ENCODE data around the gene FBN2. TPM values are rescaled to one million over a fixed set of nuclear protein-coding genes. Genes with fewer than 3 reads are reported as not detected.

The FBN2 gene
- total and polyA plus RNA-seq, 8 donors, result 2.7 to 64.3 (median 54.3) TPM

DNA sequence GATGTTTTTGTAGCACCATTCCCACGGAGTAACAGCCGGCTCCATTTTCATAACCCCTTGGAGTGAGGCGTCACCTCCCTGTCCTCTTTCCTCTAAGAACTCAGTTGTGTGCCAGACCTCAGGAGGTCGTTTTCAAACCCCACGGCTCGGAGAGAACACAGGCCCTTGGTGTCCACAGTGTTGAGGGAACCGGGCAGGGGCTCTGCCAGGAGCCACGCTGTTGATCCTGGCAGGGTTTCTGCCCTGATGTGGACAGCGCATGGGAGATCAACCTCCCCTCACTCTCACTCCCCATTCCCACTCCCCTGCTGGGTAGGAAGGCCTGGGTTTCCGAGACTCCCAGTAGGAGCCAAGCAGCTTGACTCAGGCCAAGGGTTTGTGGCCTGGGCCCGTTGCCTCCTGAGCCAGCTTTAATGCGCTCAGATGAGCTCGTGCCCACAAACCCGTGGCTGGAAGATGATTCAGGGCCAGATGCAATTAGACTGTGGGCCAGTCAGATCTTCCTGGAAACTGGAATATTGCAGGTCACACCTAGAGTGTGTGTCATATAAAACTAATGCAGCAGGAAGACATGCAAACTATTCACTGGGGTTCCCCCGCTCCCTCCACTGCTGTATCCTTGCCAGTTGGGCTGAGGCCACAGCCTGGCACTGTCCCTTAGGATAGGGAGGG lies 321.0 kb downstream of the FBN2 start:
- H3K4me3 ChIP-seq, result no peak overlapping the region
- ATAC-seq, result peak; percentile 35

DNA sequence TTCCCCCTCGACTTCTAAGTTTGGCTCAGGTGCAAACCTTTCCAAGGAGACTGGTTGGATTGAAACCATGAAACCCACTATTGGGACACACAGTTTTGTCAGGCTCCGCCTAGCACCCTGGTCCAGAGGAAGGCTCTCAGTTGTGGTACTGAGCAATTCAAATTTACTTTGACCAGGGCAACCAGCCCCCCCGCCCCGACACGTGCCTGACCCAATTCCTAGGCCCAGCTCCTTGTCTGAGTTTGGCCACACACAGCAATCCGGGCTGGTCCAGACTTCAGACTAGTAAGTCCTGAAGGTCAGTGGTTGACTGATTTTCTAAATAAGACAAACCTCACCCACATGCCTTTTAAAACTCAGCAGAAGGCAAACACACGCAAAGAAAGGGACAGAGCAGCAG lies 321.8 kb downstream of the FBN2 start:
- TF ChIP-seq, protein P1, sequence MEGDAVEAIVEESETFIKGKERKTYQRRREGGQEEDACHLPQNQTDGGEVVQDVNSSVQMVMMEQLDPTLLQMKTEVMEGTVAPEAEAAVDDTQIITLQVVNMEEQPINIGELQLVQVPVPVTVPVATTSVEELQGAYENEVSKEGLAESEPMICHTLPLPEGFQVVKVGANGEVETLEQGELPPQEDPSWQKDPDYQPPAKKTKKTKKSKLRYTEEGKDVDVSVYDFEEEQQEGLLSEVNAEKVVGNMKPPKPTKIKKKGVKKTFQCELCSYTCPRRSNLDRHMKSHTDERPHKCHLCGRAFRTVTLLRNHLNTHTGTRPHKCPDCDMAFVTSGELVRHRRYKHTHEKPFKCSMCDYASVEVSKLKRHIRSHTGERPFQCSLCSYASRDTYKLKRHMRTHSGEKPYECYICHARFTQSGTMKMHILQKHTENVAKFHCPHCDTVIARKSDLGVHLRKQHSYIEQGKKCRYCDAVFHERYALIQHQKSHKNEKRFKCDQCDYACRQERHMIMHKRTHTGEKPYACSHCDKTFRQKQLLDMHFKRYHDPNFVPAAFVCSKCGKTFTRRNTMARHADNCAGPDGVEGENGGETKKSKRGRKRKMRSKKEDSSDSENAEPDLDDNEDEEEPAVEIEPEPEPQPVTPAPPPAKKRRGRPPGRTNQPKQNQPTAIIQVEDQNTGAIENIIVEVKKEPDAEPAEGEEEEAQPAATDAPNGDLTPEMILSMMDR (IDR thresholded peaks at IDR 0.05), result no peak
- intact Hi-C loops (cut with DNase I), result no loop called here
- no peaks in the 10 kb centered on the region for H3K9me3 ChIP-seq
- no peak overlapping the region for H3K4me3 ChIP-seq
- H3K27ac ChIP-seq, result no peak overlapping the region
- DNase-seq, result no peak
- H3K36me3 ChIP-seq, result no peaks in the 10 kb centered on the region
- ATAC-seq, result no peak
- no peaks in the 10 kb centered on the region for H3K27me3 ChIP-seq
- H3K4me1 ChIP-seq, result no peaks in the 10 kb centered on the region

More for the DNA sequence above, 321.0 kb downstream of the FBN2 start:
- H3K27me3 ChIP-seq, result no peaks in the 10 kb centered on the region
- TF ChIP-seq, protein P1 (IDR thresholded peaks at IDR 0.05), result no peak
- H3K27ac ChIP-seq, result no peak overlapping the region
- DNase-seq, result no peak
- H3K36me3 ChIP-seq, result no peaks in the 10 kb centered on the region
- intact Hi-C loops (cut with DNase I), result no loop called here
- no peaks in the 10 kb centered on the region for H3K9me3 ChIP-seq
- H3K4me1 ChIP-seq, result no peaks in the 10 kb centered on the region

DNA sequence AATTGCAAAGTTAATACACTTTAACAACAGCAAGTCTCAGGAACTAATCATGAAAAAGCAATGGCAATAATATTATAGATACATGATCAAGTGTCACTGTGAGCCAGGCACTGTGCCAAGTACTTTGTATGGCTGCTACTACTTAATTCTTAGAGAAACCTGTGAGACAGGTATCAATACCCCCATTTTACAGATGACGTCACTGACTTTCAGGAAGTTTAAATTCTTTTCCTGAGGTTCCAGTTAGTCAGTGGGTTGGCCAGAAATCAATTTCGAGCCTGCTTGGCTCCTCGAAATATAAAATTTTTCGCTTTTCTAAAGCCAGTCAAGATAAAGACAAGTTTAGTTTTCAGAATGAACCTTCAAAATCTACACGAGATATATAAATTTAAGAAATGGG lies 324.2 kb downstream of the FBN2 start:
- TF ChIP-seq, protein P1 (IDR thresholded peaks at IDR 0.05), result no peak
- H3K9me3 ChIP-seq, result no peaks in the 10 kb centered on the region
- H3K4me1 ChIP-seq, result no peaks in the 10 kb centered on the region
- no peaks in the 10 kb centered on the region for H3K27me3 ChIP-seq
- intact Hi-C loops (cut with DNase I), result no loop called here
- no peak overlapping the region for H3K27ac ChIP-seq
- DNase-seq (no peak), ATAC-seq (no peak)
- H3K36me3 ChIP-seq, result no peaks in the 10 kb centered on the region
- no peak overlapping the region for H3K4me3 ChIP-seq

DNA sequence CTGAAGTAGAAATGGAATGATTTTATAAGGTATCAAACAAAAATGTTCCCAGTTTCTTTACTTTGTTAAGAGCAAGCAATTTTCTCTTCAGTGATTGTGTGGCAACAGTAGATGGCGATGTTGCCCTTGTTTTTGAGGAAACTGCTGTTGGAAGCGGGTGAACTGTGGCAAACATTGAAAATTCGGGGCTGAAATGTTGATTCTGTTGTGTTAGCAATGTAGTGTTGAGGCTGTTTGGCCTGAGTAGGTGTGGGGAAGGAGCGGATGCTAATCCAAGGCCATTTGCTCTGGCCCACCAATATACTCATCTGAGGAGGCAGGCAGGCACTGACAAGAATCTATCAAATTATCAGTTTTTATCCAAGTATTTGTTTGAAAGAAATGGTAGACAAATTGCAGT lies 324.7 kb downstream of the FBN2 start:
- no peaks in the 10 kb centered on the region for H3K9me3 ChIP-seq
- intact Hi-C loops (cut with DNase I), result no loop called here
- TF ChIP-seq, protein P1 (IDR thresholded peaks at IDR 0.05), result peak; percentile 47 to 64
- no peaks in the 10 kb centered on the region for H3K27me3 ChIP-seq
- ATAC-seq (peak; percentile 79), DNase-seq (peak in 2 of 4 donors; percentile 65 to 83)
- H3K36me3 ChIP-seq, result no peaks in the 10 kb centered on the region
- H3K4me1 ChIP-seq, result no peaks in the 10 kb centered on the region
- no peak overlapping the region for H3K27ac ChIP-seq
- no peak overlapping the region for H3K4me3 ChIP-seq

DNA sequence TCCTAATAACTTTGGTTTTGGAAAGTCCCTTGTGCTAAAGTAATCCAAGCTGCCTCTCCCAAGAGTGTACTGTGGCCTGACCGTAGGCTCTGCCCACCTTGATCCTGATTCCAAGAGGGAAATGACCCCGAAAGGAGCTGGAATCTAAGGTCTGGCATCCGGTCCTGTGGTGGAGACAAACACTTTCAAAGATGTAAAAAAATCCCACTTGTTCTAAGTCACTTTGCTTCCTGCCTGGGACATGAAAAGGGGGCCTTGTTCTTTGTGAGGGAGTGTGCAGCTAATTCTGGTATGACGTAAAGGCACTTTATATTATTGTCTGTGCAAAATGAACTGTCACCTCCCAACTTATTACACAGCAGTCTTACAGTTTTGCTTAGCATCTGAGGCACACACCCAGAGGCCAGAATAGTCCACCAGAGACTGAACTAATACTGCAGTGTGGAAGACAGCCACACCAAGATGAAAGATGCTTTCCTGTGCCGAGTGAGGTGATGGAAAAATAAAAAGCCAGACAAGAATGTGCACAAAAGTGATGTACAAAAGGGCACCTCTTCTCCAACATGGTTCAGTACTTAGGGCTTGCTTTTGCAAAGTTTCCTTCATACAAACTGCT lies 325.7 kb downstream of the FBN2 start:
- H3K27ac ChIP-seq, result no peak overlapping the region
- H3K9me3 ChIP-seq, result no peaks in the 10 kb centered on the region
- H3K4me1 ChIP-seq, result no peaks in the 10 kb centered on the region
- no peaks in the 10 kb centered on the region for H3K36me3 ChIP-seq
- DNase-seq (no peak), ATAC-seq (no peak)
- intact Hi-C loops (cut with DNase I), result no loop called here
- no peak overlapping the region for H3K4me3 ChIP-seq
- TF ChIP-seq, protein P1 (IDR thresholded peaks at IDR 0.05), result no peak
- H3K27me3 ChIP-seq, result no peaks in the 10 kb centered on the region
